ENCODE results near the gene OR5F1.

OR5F1 gene

GRCh38 chr11:55994525-55994924 is at the start of gene OR5F1:
Gene OR5F1, minus strand, starts transcription at chr11:55994625. Its CDS starts 0 bp downstream, at chr11:55994625.
- in situ Hi-C loops (cut with MboI; ENCODE audit: low sequenced_read_pairs) = no loop called here

- in situ Hi-C loops (cut with MboI; ENCODE audit: low sequenced_read_pairs) = no loop called here
Observed at GRCh38 chr11:56027354-56027753, 32.9 kb upstream of the OR5F1 start, which contains the start of gene OR5AS1. Gene OR5AS1, plus strand, starts transcription at chr11:56027654. Its CDS starts 2,765 bp downstream, at chr11:56030419.

GRCh38 chr11:56013805-56014204 is 19.4 kb upstream of the OR5F1 start:
- in situ Hi-C loops (cut with MboI; ENCODE audit: low sequenced_read_pairs) = no loop called here

- in situ Hi-C loops (cut with MboI; ENCODE audit: low sequenced_read_pairs) = no loop called here
Observed at GRCh38 chr11:56010716-56011115, 16.3 kb upstream of the OR5F1 start.

- in situ Hi-C loops (cut with MboI; ENCODE audit: low sequenced_read_pairs) = no loop called here
Observed at GRCh38 chr11:55970935-55971334, 23.5 kb downstream of the OR5F1 start.

GRCh38 chr11:55969845-55970244 is 24.6 kb downstream of the OR5F1 start, which contains the start of gene OR10AG1:
Gene OR10AG1, minus strand, starts transcription at chr11:55969945. Its CDS starts 38 bp downstream, at chr11:55969907.
- in situ Hi-C loops (cut with MboI; ENCODE audit: low sequenced_read_pairs) = no loop called here

- in situ Hi-C loops (cut with MboI; ENCODE audit: low sequenced_read_pairs) = no loop called here
Observed at GRCh38 chr11:55967914-55968313, 26.5 kb downstream of the OR5F1 start.

- in situ Hi-C loops (cut with MboI; ENCODE audit: low sequenced_read_pairs) = no loop called here
Observed at GRCh38 chr11:55966391-55966790, 28.0 kb downstream of the OR5F1 start.

- in situ Hi-C loops (cut with MboI; ENCODE audit: low sequenced_read_pairs) = no loop called here
Observed at GRCh38 chr11:55956521-55956920, 37.9 kb downstream of the OR5F1 start.

GRCh38 chr11:55949330-55949729 is 45.1 kb downstream of the OR5F1 start:
- in situ Hi-C loops (cut with MboI; ENCODE audit: low sequenced_read_pairs) = no loop called here
